Stimulated activated CD4-positive, alpha-beta T cell treated with anti-CD3 and anti-CD28 coated beads, TNF-alpha, amount 100 ng/mL, for 48 hours (primary cell): ENCODE data around the gene NEIL3.

Source experiments
- DNase-seq, 3 donors: peaks; one replicate each; pipeline ENCODE4 v3.0.0-alpha.2; 2020; ENCODE audit warnings: low read depth in 3 of 3

NEIL3 gene

DNA sequence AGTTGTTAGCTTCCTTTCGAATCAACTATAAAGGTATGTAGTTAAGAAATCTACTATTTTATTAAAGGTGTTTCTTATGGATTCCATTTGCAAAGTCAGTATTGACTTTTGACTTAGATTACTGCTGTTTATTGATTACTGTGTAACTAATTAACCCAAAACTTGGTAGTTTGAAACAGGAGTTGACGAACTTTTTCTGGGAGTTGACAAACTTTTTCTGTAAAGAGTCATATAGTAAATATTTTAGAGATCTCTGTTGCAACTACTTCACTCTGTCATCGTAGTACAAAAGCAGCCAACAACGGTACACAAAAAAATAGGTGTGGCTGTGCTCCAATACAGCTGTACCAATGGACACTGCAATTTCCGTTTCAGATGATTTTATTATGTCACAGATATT is 102.3 kb downstream of the NEIL3 start:
- DNase-seq = no peak
